GM21737 (cell line): ENCODE measurements around the gene WHRN.

ENCODE experiments used
- ATAC-seq: cut with Tn5 transposase; IDR thresholded peaks from one replicate; pipeline ENCODE4 v1.9.1; 2021; ENCODE audit warnings: mild to moderate bottlenecking, moderate library complexity; ENCODE audit not compliant: unreplicated experiment

Gene WHRN

GRCh38 chr9:114493521-114494184, 11.6 kb downstream of the WHRN start:
- ATAC-seq, result no peak

DNA sequence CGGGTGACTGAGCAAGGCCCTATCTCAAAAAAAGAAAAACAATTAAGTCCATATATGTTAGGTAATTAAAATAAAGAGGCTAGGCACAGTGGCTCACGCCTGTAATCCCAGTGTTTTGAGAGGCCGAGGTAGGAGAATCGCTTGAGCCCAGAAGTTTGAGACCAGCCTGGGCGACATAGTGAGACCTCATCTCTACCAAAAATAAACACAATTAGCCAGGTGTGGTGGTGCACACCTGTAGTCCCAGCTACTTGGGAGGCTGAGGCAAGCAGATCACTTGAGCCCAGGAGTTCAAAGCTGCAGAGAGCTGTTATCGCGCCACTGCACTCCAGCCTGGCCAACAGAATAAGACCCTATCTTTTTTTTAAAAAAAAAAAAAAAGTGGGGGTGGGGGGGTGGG, 12.3 kb downstream of the WHRN start:
- ATAC-seq, result no peak

GRCh38 chr9:114491430-114492003, 13.8 kb downstream of the WHRN start:
- no peak for ATAC-seq

- no peak for ATAC-seq
These were observed 15.3 kb downstream of the WHRN start for GRCh38 chr9:114489928-114490327.

GRCh38 chr9:114488398-114489129, 16.7 kb downstream of the WHRN start:
- ATAC-seq, result no peak

DNA sequence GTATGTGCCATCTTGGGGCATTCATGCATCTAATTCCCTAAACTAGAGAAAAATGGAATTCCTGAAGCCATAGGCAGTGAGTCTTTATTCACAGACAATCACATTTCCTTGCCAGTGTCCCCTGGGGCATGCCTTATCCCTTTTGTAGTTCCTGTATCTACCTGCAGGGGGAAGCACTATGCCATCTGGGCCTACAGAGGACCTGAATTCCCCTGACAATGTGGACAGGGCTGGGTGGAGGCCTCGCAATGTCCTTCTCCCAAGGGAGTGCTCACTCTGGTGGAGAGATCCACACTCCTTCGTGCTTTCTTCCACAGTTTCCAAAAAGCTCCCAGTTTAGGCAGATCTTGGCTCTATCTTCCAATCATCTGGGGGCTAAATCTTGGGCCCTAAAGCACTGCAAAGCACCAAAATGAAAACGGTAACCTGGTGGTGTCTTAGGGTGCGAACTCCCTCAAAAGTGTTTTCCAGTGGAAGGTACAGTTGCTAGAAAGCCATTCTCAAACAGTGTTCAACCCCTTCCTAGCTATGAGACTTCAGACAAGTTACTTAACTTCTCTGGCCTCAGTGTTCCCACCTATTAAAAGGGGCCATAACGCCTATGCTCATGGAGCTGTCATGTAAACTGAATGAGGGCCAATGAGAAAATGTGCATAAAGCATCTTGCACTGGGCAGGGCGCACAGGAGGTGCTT, 17.5 kb downstream of the WHRN start:
- no peak for ATAC-seq

DNA sequence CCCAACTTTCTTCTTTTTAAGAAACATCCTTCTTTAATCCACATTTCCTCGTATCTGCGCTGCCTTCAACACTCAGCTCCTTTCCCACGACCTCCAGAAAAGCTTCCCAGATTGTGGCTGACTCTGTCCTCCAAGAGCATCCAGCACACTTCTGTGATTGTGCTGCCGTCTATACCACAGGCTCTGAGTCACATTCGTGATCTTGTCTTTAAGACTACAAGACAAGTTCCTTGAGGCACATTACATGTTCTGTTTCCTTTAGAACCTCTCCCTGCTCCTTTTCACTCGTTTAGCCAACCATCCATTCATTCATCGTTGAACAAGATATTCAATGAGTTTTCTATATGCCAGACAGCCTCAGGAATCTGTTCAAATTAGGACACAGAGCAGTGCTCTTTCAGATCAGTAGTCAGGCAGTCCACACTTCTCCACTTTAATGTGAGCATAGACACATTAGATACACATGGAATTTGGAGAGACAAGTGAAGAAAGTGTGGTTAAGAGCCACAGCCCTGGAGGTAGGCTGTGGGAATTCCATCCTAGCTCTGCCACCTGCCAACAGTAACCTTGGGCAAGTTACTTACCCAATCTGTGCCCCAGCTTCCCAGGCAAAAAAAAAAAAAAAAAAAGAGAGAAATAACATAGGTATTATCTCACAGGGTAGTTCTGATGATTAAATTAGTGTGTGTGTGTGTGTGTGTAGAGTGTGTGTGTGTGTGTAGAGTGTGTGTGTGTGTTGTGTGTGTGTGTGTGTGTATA, 18.9 kb downstream of the WHRN start:
- no peak for ATAC-seq

GRCh38 chr9:114484854-114485443, 20.3 kb downstream of the WHRN start:
- peak; percentile 64 for ATAC-seq

DNA sequence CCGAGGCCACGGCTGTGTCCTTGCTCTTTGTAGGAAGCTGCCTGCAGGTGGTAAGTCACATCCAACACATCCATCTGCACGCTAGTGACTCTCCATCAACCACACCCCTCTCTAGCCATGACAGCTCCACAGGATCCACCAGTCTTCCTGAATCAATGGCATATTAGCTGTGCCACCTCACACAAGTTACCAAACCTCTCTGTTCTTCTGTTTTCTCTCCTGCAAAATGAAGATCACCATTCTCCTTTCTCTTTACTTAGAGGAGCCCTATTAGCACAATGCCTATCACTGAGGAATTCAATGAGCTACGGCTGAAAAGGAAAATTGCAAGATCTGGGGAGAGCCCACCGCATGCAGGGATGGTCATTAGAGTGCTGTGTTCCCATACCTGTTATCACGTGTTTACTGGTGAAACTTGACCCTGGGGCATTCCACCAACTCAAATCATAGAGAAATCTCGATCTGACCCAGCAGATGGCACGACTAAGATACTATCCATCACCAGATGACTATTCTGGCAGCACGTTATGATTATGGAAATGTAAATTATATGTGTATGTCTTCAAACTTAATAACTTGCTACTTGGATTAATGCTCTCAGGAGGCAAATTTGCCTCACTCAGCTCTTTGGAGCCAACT, 20.9 kb downstream of the WHRN start:
- ATAC-seq, result no peak

- no peak for ATAC-seq
These were observed 21.8 kb downstream of the WHRN start for GRCh38 chr9:114483499-114483898.

- ATAC-seq, result no peak
These were observed 22.7 kb downstream of the WHRN start for GRCh38 chr9:114482593-114482992.

- ATAC-seq, result no peak
These were observed 23.5 kb downstream of the WHRN start for GRCh38 chr9:114481789-114482188.

DNA sequence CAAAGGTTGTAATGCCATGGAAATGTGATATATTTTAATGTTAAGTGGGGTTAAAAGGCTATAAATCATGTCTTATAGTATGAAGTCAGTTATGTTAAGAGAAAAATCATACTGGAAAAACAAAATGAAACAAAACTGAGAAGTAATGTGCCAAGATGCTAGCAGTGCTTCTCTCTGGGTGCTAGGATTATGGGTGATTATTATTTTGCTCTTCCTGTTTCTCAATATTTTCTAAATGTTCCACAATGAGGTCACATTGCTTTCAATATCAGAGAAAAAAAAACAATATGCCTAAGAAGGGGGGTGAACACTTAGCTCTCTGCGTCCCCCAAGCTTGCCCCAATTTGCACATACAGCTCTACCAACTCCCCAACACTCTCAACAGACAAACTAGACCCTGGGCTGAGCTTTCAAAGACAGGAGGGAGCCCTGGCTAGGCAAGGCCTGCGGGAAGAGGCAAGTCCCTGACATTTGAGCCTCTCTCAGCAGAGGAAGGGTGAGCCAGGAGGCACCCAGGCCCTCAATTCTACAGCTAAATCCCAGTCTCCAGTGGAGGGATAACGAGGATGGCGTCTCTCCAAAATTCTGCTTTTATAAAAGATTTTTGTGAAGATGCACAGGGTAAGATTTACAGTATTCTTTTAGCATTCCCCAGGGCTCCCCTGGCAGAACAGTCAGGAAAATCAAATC, 24.4 kb downstream of the WHRN start:
- ATAC-seq, result no peak

DNA sequence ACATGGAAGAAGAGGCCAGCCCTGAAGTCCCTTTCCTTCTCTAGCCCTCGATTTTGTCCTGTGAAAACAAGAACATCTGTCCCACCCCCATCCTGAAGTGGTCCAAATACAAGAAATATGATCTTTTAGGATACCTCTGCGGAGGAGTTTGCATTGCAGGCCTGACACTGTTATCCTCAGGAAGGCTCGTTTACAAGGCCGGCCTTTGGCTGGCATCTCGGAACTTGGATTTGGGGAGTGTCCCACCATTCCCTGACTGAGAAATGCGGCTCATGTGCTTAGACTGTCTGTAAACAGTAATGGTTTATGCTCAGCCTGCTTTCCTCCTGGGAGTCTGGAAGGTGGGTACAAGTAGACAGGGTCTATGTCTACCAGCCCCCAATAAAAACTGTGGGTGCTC, 26.4 kb downstream of the WHRN start:
- ATAC-seq, result no peak

GRCh38 chr9:114478459-114478858, 26.8 kb downstream of the WHRN start:
- ATAC-seq, result no peak

DNA sequence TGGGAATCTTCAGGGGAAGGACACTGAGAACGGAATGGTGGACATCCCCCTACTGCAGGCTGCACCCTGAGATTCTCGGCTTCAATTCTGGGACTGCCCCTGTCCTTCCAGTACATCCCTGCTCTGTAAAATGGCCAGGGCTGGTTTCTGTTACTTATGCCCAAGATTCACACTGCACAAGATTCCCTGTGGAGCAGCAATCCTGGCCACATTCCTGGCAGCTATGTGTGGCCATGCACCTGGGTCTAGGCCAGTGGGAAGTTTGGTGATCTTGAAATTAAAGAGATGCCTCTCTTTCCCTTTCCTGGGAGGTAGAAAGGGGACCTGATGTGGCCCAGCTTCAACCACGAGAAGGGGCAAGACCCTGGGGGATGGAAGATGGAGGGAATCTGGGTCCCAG, 27.6 kb downstream of the WHRN start:
- ATAC-seq, result no peak

DNA sequence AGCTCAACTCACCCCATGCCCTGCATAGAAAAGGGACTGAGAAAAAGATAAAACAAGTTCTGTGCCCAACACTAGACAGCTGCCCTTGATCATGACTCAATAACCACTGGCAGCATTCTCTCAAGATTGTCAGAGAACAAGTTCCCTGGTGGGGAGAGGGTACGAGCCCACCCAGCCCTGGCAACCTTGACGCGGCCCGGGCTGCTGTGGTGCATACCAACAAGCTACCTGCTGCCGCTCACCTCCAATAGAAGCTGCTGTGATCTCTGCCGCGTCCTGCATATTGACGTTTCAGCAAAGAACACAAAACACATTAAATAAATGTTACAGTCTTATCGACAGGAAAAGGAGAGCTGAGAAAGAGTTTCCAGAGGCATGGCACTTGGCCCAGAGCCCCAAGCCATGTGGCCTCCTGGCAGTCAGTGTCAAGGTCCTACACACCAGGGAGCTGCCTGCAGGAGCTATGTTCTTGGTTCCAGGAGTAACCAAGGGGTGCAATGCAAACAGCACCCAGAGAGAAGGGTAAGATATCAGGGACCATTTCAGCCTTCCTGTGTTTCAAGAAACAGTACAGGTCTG, 28.3 kb downstream of the WHRN start:
- no peak for ATAC-seq

- ATAC-seq, result no peak
These were observed 29.7 kb downstream of the WHRN start for GRCh38 chr9:114475412-114476135.

DNA sequence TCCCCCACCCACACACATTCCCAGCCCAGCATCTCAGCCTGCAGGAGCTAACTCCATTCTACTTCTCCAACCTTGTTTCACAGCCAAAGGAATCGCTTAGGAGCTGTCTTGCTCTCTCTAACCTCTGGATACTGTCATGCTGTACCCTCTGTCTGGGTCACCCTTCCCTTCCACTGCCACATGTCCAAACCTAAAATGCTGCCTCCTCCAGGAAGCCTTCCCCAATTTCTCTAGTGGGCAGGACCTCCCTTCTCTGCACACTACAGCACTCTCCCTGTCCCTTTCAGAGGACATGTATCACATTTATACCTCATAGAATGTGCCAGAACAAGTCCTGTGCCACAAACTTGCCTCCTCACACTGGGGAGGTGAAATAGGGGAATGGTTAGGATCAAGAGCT, 30.8 kb downstream of the WHRN start:
- ATAC-seq, result no peak
